Dedifferentiated amniotic fluid mesenchymal stem cell (primary cell): ENCODE results near the gene MAT2A.
A peak's percentile ranks its signal among the peaks of the same experiment; 100 is the strongest.
"Not testable (repeated sequence)": the region's sequence is repeated elsewhere in the genome, so short reads cannot be mapped to it uniquely, and the experiment has no call there.

Experiments
- DNase-seq: peaks from one replicate; pipeline ENCODE4 v3.0.0-alpha.2; 2016; ENCODE audit errors: extremely low spot score

Gene MAT2A

GRCh38 chr2:85579266-85579935, 40.4 kb downstream of the MAT2A start:
- no peak for DNase-seq

GRCh38 chr2:85580206-85580605, 41.2 kb downstream of the MAT2A start:
- DNase-seq, result no peak

DNA sequence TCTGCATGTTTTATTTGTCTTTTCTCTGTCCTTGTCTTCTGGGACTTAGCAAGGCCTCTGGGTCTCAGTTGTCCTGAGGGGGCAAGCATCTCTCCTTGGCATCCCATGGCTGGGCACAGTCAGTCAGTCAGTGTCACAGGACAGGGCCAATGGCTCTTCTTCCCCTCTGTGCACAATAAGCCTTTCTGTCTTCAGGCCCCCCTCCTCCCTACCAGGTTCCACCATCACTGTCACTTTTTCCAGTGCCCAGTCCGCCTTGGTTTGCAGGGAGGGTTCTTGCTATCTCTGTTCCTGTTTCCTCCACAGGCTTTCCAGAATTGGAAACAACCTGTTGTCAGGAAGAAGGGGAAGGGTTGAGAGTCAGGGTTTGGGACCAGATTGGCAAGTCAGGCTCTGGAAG, 43.5 kb downstream of the MAT2A start:
- DNase-seq, result no peak

DNA sequence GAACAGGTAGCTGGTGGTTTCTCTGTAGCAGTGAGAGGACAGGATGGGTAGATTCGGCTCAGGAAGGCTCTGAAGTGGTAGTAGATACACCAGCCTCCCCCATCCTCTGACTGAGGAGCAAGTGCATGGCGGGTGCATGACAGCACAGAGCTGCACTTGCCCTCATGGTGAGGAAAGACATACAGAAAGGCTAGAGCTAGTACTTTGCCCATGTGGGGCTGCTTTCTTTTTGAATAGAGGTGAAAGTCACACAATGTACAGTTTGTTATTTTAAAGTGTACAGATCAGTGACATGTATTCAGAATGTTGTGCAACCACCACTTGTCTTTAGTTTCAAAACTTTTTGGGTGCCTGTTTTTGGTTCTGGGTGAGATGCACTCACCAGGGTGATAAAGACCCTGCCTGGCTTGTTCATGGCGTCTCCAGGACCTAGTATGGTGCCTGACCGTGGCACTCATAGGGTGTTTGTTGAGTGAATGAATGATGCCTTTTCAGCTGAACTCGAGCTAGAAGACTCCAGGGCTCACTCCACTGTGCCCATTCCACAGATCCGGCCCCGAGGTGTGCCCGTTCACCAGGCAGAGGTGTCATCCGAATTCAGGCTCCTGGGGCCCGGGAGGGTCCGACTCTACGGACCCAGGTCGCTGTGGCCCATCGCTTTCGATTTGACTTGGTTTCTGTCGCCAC, 44.8 kb downstream of the MAT2A start:
- DNase-seq, result no peak

- DNase-seq, result no peak
These were observed 45.4 kb downstream of the MAT2A start, which contains the start of gene VAMP5 for GRCh38 chr2:85584354-85584856. VAMP5 (plus strand) TSS chr2:85584431; CDS start chr2:85584491, 60 bp downstream.

- no peak for DNase-seq
These were observed 46.2 kb downstream of the MAT2A start for GRCh38 chr2:85584857-85585780.

GRCh38 chr2:85585781-85586105, 46.8 kb downstream of the MAT2A start:
- DNase-seq, result no peak

DNA sequence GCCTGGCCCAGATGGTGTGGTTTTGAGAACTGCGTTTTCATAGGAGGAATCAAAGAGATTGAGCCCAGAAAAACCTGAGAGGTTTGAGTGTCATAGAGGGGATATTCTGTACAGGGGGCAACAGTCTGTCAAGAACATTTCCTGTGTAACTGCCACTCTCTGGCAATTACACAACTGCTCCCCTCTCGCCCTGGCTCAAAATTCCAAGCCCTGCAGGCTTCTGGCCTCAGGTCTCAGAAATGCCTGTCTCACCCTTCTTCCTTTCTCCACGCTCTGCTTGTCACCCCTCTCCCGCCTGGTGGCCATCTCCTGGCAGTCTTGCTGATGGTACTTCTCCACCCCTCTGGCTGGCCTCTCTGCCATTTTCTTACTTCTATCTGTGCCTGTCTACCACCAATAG, 49.3 kb downstream of the MAT2A start:
- DNase-seq, result no peak

DNA sequence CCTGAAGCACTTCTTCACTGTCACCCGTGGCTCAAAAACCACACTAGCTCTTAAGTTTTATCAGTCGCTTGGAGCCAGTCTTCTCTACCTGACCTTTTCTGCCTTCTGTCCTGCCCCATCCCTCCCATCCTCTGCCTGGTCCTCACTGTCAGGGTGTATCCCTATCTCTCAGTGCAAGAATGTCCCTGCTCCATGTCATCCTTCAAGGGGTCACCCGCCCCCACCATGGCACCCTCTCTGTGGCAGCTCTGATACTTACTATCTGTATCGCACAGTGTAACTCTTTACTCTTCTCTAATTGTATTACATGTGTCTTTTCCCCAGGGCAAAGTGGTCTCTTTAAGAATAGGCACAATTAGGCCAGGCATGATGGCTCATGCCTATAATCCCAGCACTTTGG, 49.7 kb downstream of the MAT2A start:
- no peak for DNase-seq

- DNase-seq, result no peak
These were observed 50.2 kb downstream of the MAT2A start for GRCh38 chr2:85589181-85589580.

DNA sequence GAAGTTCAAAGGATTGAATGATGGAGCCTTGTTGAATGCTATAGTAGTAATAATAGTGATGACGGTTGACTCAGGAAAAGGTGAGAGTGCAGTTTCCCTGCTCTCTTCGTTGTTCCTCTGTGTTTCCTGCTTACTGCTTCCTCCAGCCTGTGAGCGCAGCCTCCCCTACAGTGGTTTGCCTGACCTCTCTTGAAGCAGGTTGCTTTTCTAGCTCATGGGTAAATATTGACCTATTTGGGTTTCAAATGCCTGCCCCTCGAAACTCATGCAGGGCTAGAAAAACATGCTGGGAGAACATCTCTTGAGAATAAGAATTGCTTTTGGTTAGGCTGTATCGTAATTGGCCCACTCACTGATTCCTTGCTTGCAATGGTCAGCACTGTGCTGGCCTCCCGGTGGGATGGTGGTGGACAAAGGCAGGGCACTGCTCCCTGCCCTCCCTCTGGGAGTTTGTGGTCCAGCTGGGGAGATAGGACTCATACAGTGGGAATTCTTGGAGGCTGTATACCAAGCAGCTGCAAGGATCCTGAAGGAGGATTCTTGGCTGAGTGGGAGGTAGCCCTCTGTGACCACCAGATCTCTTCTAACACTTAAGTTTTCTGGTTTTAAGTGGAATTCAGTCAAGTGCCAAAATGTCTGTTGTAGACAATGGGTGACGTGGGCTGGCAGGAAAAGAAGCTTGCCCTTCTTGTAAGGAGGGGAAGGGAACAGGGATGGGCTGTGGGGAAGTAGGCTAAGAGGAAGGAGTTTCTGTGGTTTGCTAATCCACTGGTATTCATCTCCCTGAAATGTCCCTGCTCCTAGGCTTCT, 51.2 kb downstream of the MAT2A start:
- peak; percentile 66 for DNase-seq

DNA sequence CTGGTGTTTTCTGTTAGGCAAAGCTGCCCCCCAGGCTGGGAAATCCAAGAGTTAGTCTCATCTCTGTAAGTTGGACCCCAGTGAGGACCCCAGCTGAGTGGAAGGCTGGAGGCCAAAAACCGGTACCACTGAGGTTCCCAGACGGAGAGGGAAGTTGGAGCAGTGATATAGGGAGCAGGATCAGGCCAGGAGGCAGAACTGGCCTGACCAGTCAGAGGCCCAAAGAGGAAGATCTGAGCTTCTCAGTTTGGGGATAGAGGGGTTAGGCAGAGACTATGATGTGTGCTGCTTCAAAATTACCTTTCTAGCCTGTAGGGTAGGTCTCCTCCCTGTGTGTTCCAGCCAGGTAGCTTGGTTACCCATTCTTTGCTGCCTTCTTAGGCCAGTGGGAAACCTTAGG, 52.0 kb downstream of the MAT2A start:
- DNase-seq, result no peak

DNA sequence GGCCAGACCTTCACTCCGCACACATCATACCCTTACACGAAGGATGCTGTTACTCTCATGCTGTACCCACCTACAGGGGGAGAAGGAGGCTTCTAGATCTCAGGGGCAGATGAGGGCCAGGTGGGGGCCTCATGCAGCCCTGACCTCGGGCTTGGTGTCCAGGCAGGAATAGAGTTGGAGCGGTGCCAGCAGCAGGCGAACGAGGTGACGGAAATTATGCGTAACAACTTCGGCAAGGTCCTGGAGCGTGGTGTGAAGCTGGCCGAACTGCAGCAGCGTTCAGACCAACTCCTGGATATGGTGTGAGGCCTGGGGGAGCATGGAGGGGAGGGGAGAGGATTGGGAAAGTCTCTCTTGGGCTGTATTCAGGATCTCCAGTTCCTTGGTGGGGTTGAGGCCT, 52.6 kb downstream of the MAT2A start:
- DNase-seq, result no peak

DNA sequence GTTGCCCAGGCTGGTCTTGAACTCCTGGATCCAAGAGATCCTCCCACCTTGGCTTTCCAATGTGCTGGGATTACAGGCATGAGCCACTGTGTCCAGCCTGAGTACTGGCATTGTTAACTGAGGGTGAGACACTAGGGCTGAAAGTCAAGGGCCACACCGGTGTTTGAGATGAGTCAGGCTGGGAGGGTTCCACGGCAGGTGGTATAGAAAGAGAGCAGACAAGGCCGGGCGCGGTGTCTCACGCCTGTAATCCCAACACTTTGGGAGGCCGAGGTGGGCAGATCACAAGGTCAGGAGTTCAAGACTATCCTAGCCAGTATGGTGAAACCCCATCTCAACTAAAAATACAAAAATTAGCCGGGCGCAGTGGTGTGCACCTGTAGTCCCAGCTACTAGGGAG, 53.3 kb downstream of the MAT2A start:
- DNase-seq, result not testable (repeated sequence)

DNA sequence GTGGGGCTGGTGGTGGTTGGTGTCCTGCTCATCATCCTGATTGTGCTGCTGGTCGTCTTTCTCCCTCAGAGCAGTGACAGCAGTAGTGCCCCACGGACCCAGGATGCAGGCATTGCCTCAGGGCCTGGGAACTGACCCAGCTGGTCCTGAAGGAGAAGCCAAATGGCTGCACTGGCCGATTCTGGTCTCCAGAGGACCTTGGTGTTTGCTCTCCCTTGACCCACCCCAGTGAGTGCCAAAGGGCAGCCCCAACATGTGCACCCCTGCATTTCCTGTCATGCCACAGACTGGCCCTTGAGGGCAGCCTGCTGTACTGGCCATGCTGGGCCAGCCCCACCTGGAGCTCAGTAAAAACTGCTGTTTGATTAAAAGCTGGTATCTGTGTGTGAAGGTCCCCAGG, 54.1 kb downstream of the MAT2A start:
- no peak for DNase-seq
